Uterus (tissue), 4 donors: ENCODE data around the gene ACTL6B. TPM values are rescaled to one million over a fixed set of nuclear protein-coding genes. Genes with fewer than 3 reads are reported as not detected.

Experiments
- DNase-seq, 2 donors: peaks; one replicate each; pipeline ENCODE4 v3.0.0-alpha.2; 2019 to 2020
- H3K27ac ChIP-seq, 2 donors: fragments of 200-600 bp; sonication (generic); 1 replicate in 1 of 2; 2 replicates in 1 of 2; pipeline ENCODE4 v1.5.1; 2016 to 2018
- H3K27me3 ChIP-seq, 2 donors: fragments of 200-600 bp; sonication (generic); one replicate each; pipeline ENCODE4 v1.5.1; 2018 to 2019; ENCODE audit warnings: control low read depth in 1 of 2
- H3K36me3 ChIP-seq, 2 donors: fragments of 200-600 bp; sonication (generic); one replicate each; pipeline ENCODE4 v1.5.1; 2019; ENCODE audit warnings: control low read depth in 1 of 2
- H3K4me1 ChIP-seq, 2 donors: fragments of 200-600 bp; sonication (generic); one replicate each; pipeline ENCODE4 v1.5.1; 2018 to 2019; ENCODE audit warnings: control low read depth in 1 of 2
- H3K4me3 ChIP-seq, 2 donors: fragments of 200-600 bp; sonication (generic); 1 replicate in 1 of 2; 2 replicates in 1 of 2; pipeline ENCODE4 v1.5.1; 2018 to 2019; ENCODE audit warnings: mild to moderate bottlenecking in 1 of 2
- H3K9me3 ChIP-seq, 2 donors: fragments of 200-600 bp; sonication (generic); one replicate each; pipeline ENCODE4 v1.5.1; 2019; ENCODE audit warnings: control low read depth in 1 of 2
- CTCF ChIP-seq, 4 experiments: fragments of 200-600 bp in 2 of 4; fragments of 450-650 bp in 2 of 4; sonication (generic) in 2 of 4; IDR thresholded peaks; one replicate each; pipeline ENCODE4 v1.5.1; 2016 to 2019; ENCODE audit warnings: antibody characterized with exemption in 4 of 4, mild to moderate bottlenecking in 2 of 4, moderate library complexity in 1 of 4
- POLR2A ChIP-seq, 2 donors: fragments of 450-650 bp; IDR thresholded peaks; one replicate each; pipeline ENCODE4 v1.6.1; 2016; ENCODE audit warnings: antibody characterized with exemption in 2 of 2, mild to moderate bottlenecking in 1 of 2, moderate library complexity in 1 of 2
- intact Hi-C: fragments of 100-400 bp; cut with DNase I; formaldehyde crosslinking; loops from one replicate; pipeline ENCODE4 v1.15.1; 2023; ENCODE audit warnings: low total_unique reads
- total RNA-seq, 4 donors: library from RNA; depleted of rRNA in 3 of 4; stranded (reverse); fragments of >200 nt in 3 of 4; gene quantifications; one replicate each; pipeline versions ENCODE4 v1.1.0 to v1.2.4, GENCODE V29; 2014 to 2023
- donor health status: DM: yes; HTN: yes; CAD: no.

ACTL6B gene
- total RNA-seq, 4 donors from 2014 or later = not detected

GRCh38 chr7:100677308-100678267 is 21.3 kb upstream of the ACTL6B start:
- TF ChIP-seq POLR2A (IDR thresholded peaks at IDR 0.05) (no peak), CTCF (IDR thresholded peaks at IDR 0.05) (no peak)
- peak in 1 of 2 donors; percentile 27 for DNase-seq
- Histone ChIP-seq H3K27me3 (no peaks in the 10 kb centered on the region), H3K36me3 (no peaks in the 10 kb centered on the region), H3K4me3 (no peak overlapping the region), H3K27ac (peak overlapping the region in 1 of 2 donors; percentile 92), H3K4me1 (no peaks in the 10 kb centered on the region), H3K9me3 (no peaks in the 10 kb centered on the region)
- intact Hi-C loops = loop anchor here (10.0 kb wide), 1 partner anchor 93 kb away; the partner anchor contains the start of genes FBXO24 and LRCH4

GRCh38 chr7:100676501-100677306 is 20.5 kb upstream of the ACTL6B start:
- DNase-seq = peak in 1 of 2 donors; percentile 37
- no peaks in the 10 kb centered on the region for H3K4me1 ChIP-seq
- peak overlapping the region; percentile 76 to 94 for H3K4me3 ChIP-seq
- H3K36me3 ChIP-seq = no peaks in the 10 kb centered on the region
- TF ChIP-seq CTCF (IDR thresholded peaks at IDR 0.05) (no peak), POLR2A (IDR thresholded peaks at IDR 0.05) (no peak)
- intact Hi-C loops = loop anchor here (10.0 kb wide), 1 partner anchor 92 kb away; the partner anchor contains the start of genes FBXO24 and LRCH4
- peak overlapping the region; percentile 85 to 92 for H3K27ac ChIP-seq
- H3K27me3 ChIP-seq = no peaks in the 10 kb centered on the region
- no peaks in the 10 kb centered on the region for H3K9me3 ChIP-seq

- peak; percentile 80 to 83 for DNase-seq
- peak overlapping the region; percentile 85 to 92 for H3K27ac ChIP-seq
- no peaks in the 10 kb centered on the region for H3K36me3 ChIP-seq
- H3K4me3 ChIP-seq = peak overlapping the region; percentile 76 to 94
- H3K9me3 ChIP-seq = no peaks in the 10 kb centered on the region
- H3K4me1 ChIP-seq = no peaks in the 10 kb centered on the region
- no peaks in the 10 kb centered on the region for H3K27me3 ChIP-seq
- intact Hi-C loops = loop anchor here (10.0 kb wide), 1 partner anchor 91 kb away; the partner anchor contains the start of genes FBXO24 and LRCH4
- TF ChIP-seq CTCF (IDR thresholded peaks at IDR 0.05) (no peak), POLR2A (IDR thresholded peaks at IDR 0.05) (peak in 1 of 2 donors; percentile 47)
Measured at GRCh38 chr7:100675581-100676350, 19.5 kb upstream of the ACTL6B start.

GRCh38 chr7:100675105-100675451 is 18.8 kb upstream of the ACTL6B start:
- H3K27ac ChIP-seq = peak overlapping the region; percentile 85 to 92
- H3K4me1 ChIP-seq = no peaks in the 10 kb centered on the region
- H3K9me3 ChIP-seq = no peaks in the 10 kb centered on the region
- H3K27me3 ChIP-seq = no peaks in the 10 kb centered on the region
- intact Hi-C loops = loop anchor here (10.0 kb wide), 1 partner anchor 90 kb away; the partner anchor contains the start of genes FBXO24 and LRCH4
- no peaks in the 10 kb centered on the region for H3K36me3 ChIP-seq
- DNase-seq = no peak
- H3K4me3 ChIP-seq = peak overlapping the region; percentile 76 to 94
- no peak for TF ChIP-seq POLR2A (IDR thresholded peaks at IDR 0.05)
- TF ChIP-seq CTCF (IDR thresholded peaks at IDR 0.05) = no peak
